H7 (cell line): ENCODE measurements around the gene GEMIN5. TPM values are rescaled to one million over a fixed set of nuclear protein-coding genes. Genes with fewer than 3 reads are reported as not detected.
"Not testable (repeated sequence)": the region's sequence is repeated elsewhere in the genome, so short reads cannot be mapped to it uniquely, and the experiment has no call there.

Experiments
- DNase-seq: peaks from one replicate; pipeline ENCODE4 v3.0.0; 2012
- H3K27me3 ChIP-seq: 2 replicates; pipeline ENCODE4 v1.6.0; 2011; ENCODE audit warnings: mild to moderate bottlenecking, low read length; ENCODE audit not compliant: control insufficient read depth, insufficient read depth
- H3K36me3 ChIP-seq: replicated peaks from 2 replicates; pipeline ENCODE4 v1.5.1; 2011; ENCODE audit warnings: low read length; ENCODE audit not compliant: control insufficient read depth, insufficient read depth
- H3K4me3 ChIP-seq: 2 replicates; pipeline ENCODE4 v1.5.1; 2011; ENCODE audit warnings: low read depth, mild to moderate bottlenecking, control low read depth, low read length, moderate library complexity; ENCODE audit not compliant: insufficient read depth
- total RNA-seq: library from RNA; depleted of rRNA; stranded (reverse); fragments of >200 nt; shearing (Covaris generic); gene quantifications from 2 replicates; pipeline ENCODE4 v1.2.3, GENCODE V29; 2014

GEMIN5 gene
- total RNA-seq, 1 experiment from 2014 or later, result 38.4 TPM

GRCh38 chr5:154917757-154918156 lies 20.3 kb downstream of the GEMIN5 start:
- H3K27me3 ChIP-seq, result no peaks in the 10 kb centered on the region
- peaks cover 10% of the 10 kb centered on the region for H3K36me3 ChIP-seq
- no peak overlapping the region for H3K4me3 ChIP-seq
- no peak for DNase-seq

GRCh38 chr5:154916874-154917273 lies 21.1 kb downstream of the GEMIN5 start:
- peaks cover 11% of the 10 kb centered on the region for H3K36me3 ChIP-seq
- DNase-seq, result no peak
- H3K27me3 ChIP-seq, result no peaks in the 10 kb centered on the region
- no peak overlapping the region for H3K4me3 ChIP-seq

- H3K4me3 ChIP-seq, H3K27me3 ChIP-seq, DNase-seq: not testable (repeated sequence)
- peaks cover 23% of the 10 kb centered on the region for H3K36me3 ChIP-seq
These were observed 32.4 kb downstream of the GEMIN5 start for GRCh38 chr5:154905601-154906000.

GRCh38 chr5:154901913-154902312 lies 36.1 kb downstream of the GEMIN5 start:
- no peak for DNase-seq
- H3K36me3 ChIP-seq, result peaks cover 32% of the 10 kb centered on the region

GRCh38 chr5:154901276-154901675 lies 36.7 kb downstream of the GEMIN5 start:
- Histone ChIP-seq H3K27me3 (no peaks in the 10 kb centered on the region), H3K36me3 (peaks cover 35% of the 10 kb centered on the region), H3K4me3 (no peak overlapping the region)
- DNase-seq, result no peak

More at GRCh38 chr5:154901913-154902312, 36.1 kb downstream of the GEMIN5 start:
- Histone ChIP-seq H3K27me3 (no peaks in the 10 kb centered on the region), H3K4me3 (no peak overlapping the region)

- Histone ChIP-seq H3K27me3 (no peaks in the 10 kb centered on the region), H3K36me3 (peaks cover 42% of the 10 kb centered on the region), H3K4me3 (no peak overlapping the region)
- DNase-seq, result no peak
These were observed 37.9 kb downstream of the GEMIN5 start for GRCh38 chr5:154900066-154900465.

- Histone ChIP-seq H3K4me3 (no peak overlapping the region), H3K36me3 (peaks cover 43% of the 10 kb centered on the region), H3K27me3 (no peaks in the 10 kb centered on the region)
- no peak for DNase-seq
These were observed 38.7 kb downstream of the GEMIN5 start for GRCh38 chr5:154899151-154899816.

GRCh38 chr5:154898210-154898609 lies 39.8 kb downstream of the GEMIN5 start:
- DNase-seq, result no peak
- Histone ChIP-seq H3K27me3 (no peaks in the 10 kb centered on the region), H3K4me3 (no peak overlapping the region), H3K36me3 (peaks cover 44% of the 10 kb centered on the region)

- peaks cover 43% of the 10 kb centered on the region for H3K36me3 ChIP-seq
- no peak for DNase-seq
- no peak overlapping the region for H3K4me3 ChIP-seq
- no peaks in the 10 kb centered on the region for H3K27me3 ChIP-seq
These were observed 41.3 kb downstream of the GEMIN5 start for GRCh38 chr5:154896562-154897165.

- no peak for DNase-seq
- Histone ChIP-seq H3K4me3 (no peak overlapping the region), H3K27me3 (no peaks in the 10 kb centered on the region), H3K36me3 (peaks cover 45% of the 10 kb centered on the region)
These were observed 42.1 kb downstream of the GEMIN5 start for GRCh38 chr5:154895606-154896561.

- no peak for DNase-seq
- Histone ChIP-seq H3K27me3 (no peaks in the 10 kb centered on the region), H3K36me3 (peaks cover 42% of the 10 kb centered on the region), H3K4me3 (no peak overlapping the region)
These were observed 44.6 kb downstream of the GEMIN5 start for GRCh38 chr5:154893381-154893780.

GRCh38 chr5:154892369-154892771 lies 45.6 kb downstream of the GEMIN5 start:
- peaks cover 44% of the 10 kb centered on the region for H3K36me3 ChIP-seq
- no peaks in the 10 kb centered on the region for H3K27me3 ChIP-seq
- DNase-seq, result no peak
- H3K4me3 ChIP-seq, result no peak overlapping the region

- DNase-seq, result no peak
- Histone ChIP-seq H3K27me3 (no peaks in the 10 kb centered on the region), H3K36me3 (peaks cover 12% of the 10 kb centered on the region), H3K4me3 (no peak overlapping the region)
These were observed 52.6 kb downstream of the GEMIN5 start for GRCh38 chr5:154885439-154885838.

GRCh38 chr5:154884424-154884823 lies 53.6 kb downstream of the GEMIN5 start:
- DNase-seq, result peak; percentile 23
- H3K36me3 ChIP-seq, result peaks cover 9% of the 10 kb centered on the region
- no peak overlapping the region for H3K4me3 ChIP-seq
- no peaks in the 10 kb centered on the region for H3K27me3 ChIP-seq
